Neural crest cell (in vitro differentiated cells): ENCODE measurements around the gene OSBPL1A. TPM values are rescaled to one million over a fixed set of nuclear protein-coding genes. Genes with fewer than 3 reads are reported as not detected.

Experiments
- DNase-seq: peaks from one replicate; pipeline ENCODE4 v3.0.0; 2021; ENCODE audit warnings: low read depth, mixed read lengths, low spot score
- H3K27ac Mint-ChIP-seq: one replicate; pipeline ENCODE4 v1.8.0; 2021; ENCODE audit warnings: mild to moderate bottlenecking, mixed read lengths; ENCODE audit not compliant: unreplicated experiment
- H3K27me3 Mint-ChIP-seq: 2 replicates; pipeline ENCODE4 v1.8.0; 2021; ENCODE audit warnings: low read depth, mild to moderate bottlenecking, mixed read lengths
- H3K36me3 Mint-ChIP-seq: 2 replicates; pipeline ENCODE4 v1.8.0; 2021; ENCODE audit warnings: low read depth, mild to moderate bottlenecking, mixed read lengths
- H3K4me1 Mint-ChIP-seq: 2 replicates; pipeline ENCODE4 v1.8.0; 2021; ENCODE audit warnings: mixed read lengths
- H3K4me3 Mint-ChIP-seq: one replicate; pipeline ENCODE4 v1.8.0; 2021; ENCODE audit warnings: mild to moderate bottlenecking, mixed read lengths
- H3K9me3 Mint-ChIP-seq: 2 replicates; pipeline ENCODE4 v1.8.0; 2021; ENCODE audit warnings: mixed read lengths
- total RNA-seq: library from RNA; stranded (reverse); gene quantifications from 2 replicates; pipeline ENCODE4 v1.2.1, GENCODE V29; 2021
- TF ChIP-seq, protein P1 (sequence below): fragments of 200-600 bp; sonication (generic); conservative IDR thresholded peaks from 2 replicates; pipeline ENCODE4 v1.5.0; 2021; ENCODE audit warnings: antibody characterized with exemption, mild to moderate bottlenecking

OSBPL1A gene
- total RNA-seq, 1 donor from 2014 or later, result 45.8 TPM

DNA sequence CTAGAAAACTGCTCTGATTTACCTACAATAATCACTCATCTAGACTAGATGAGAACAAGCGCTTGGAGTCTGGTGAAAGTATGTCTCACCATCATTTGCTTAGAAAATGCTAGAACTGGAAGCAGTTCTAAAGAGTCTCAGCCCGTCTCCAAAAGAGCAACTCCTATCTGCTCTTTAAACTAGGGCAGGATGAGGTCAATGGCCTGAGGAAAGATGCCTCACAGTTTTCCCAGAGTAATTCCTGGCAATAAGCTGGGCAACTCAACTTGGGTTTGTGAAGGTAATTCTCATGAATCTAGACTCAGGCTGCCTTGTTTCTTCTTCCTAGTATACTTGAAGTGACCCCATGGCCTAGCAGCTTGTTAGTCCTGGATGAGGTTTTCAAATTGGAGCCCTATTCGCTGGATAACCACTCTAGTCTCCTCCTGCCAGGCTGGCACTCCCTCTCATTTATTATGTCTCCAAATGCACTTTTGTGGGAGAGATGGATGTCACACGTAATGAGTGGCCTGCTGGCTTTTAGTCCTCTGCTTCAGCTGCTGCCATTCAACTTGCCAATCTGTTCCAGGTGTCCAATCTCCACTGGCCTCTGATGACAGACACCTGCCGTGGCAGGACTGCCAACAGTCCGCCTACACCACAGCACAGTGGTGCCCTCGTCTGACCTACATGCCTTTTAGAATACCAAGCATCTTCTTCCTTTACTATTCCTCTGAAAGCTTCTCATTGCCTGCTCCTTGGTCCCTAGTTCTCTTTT, 177.9 kb downstream of the OSBPL1A start:
- no peak for DNase-seq
- TF ChIP-seq, protein P1, sequence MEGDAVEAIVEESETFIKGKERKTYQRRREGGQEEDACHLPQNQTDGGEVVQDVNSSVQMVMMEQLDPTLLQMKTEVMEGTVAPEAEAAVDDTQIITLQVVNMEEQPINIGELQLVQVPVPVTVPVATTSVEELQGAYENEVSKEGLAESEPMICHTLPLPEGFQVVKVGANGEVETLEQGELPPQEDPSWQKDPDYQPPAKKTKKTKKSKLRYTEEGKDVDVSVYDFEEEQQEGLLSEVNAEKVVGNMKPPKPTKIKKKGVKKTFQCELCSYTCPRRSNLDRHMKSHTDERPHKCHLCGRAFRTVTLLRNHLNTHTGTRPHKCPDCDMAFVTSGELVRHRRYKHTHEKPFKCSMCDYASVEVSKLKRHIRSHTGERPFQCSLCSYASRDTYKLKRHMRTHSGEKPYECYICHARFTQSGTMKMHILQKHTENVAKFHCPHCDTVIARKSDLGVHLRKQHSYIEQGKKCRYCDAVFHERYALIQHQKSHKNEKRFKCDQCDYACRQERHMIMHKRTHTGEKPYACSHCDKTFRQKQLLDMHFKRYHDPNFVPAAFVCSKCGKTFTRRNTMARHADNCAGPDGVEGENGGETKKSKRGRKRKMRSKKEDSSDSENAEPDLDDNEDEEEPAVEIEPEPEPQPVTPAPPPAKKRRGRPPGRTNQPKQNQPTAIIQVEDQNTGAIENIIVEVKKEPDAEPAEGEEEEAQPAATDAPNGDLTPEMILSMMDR, result no peak
- Mint-ChIP-seq H3K4me3 (no peak overlapping the region), H3K27me3 (no peaks in the 10 kb centered on the region), H3K4me1 (peaks cover 10% of the 10 kb centered on the region), H3K9me3 (no peaks in the 10 kb centered on the region), H3K36me3 (no peaks in the 10 kb centered on the region), H3K27ac (peak overlapping the region; percentile 79)

DNA sequence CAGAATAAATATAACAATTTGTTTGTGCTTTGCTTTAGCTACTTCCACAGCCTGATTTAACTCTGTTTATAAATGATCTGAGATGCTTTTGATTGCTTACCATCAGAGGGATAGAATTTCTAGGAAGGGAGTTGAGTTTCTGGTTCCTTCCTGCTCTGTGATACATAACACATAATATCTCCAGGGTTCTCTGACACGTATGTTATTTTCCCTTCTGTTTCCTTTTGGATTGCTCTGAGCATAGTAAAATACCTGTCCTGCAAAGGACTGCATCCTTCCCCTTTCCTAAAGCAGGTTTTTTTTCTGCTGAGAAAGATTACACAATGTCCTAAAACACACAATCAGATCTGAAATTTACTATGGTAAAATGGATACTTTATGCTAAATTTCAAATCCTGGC, 182.7 kb downstream of the OSBPL1A start:
- TF ChIP-seq, protein P1, result no peak

DNA sequence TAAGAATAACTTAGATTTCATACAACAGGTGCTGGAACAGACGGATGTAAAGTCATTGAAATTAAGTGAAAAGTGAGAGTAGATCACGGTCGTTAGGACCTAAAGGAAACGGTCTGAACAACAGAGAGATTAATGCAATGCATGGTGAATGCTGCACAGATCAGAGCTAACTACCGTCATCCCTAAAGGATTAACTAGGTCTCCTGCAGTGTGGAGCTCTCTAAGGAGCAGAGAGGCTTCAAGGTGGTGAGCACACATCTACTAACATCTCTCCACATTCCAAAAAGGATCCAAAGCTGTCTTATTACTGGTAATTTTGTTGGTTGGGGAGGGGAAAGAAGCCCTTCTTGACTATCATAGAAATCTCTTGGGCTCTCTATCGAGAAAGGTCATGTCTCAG, 183.5 kb downstream of the OSBPL1A start:
- Mint-ChIP-seq H3K9me3 (no peaks in the 10 kb centered on the region), H3K4me3 (no peak overlapping the region), H3K27ac (peak overlapping the region; percentile 46), H3K36me3 (peaks cover 3% of the 10 kb centered on the region), H3K27me3 (no peaks in the 10 kb centered on the region), H3K4me1 (no peaks in the 10 kb centered on the region)
- TF ChIP-seq, protein P1, result no peak
- DNase-seq, result no peak

More for the DNA sequence above, 182.7 kb downstream of the OSBPL1A start:
- H3K9me3 Mint-ChIP-seq, result no peaks in the 10 kb centered on the region
- DNase-seq, result no peak
- H3K4me1 Mint-ChIP-seq, result peaks cover 2% of the 10 kb centered on the region
- H3K27me3 Mint-ChIP-seq, result no peaks in the 10 kb centered on the region
- H3K4me3 Mint-ChIP-seq, result no peak overlapping the region
- no peaks in the 10 kb centered on the region for H3K36me3 Mint-ChIP-seq
- H3K27ac Mint-ChIP-seq, result no peak overlapping the region

DNA sequence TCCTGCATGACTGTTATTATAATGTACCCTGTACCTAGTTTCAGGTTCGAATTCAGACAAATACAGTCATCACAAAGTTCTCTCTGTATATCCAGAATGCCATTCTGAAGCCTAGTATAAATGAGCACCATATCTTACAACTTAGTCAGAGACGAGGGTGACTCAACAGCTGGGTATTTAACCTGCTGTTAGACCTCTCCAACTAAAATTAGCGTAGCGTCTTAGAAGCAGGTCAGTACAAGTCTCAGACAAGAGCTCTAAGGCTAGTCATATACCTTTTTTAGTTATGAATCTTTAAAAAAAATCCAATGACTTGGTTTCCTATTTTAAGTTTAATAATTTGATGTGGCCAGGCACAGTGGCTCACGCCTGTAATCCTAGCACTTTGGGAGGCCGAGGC, 184.7 kb downstream of the OSBPL1A start:
- H3K27ac Mint-ChIP-seq, result no peak overlapping the region
- no peak for DNase-seq
- peaks cover 8% of the 10 kb centered on the region for H3K4me1 Mint-ChIP-seq

DNA sequence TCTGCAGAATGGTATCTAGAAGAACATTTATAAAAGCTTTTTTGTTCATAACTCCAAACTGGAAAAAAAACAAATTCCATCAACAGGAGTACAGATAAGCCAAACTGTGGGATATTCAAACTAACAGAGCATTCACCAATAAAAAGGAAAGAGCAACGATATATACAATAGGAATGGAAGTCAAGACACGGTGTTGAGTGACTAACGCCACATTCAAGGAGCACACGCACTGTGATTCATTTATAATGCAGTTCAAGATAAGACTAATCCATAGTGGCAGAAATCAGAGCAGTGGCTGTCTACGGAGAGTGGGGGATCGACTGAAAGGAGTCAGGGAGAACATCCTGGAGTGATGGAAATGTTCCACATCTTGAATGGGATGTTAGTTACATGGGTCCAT, 188.1 kb downstream of the OSBPL1A start:
- Mint-ChIP-seq H3K4me1 (peaks cover 15% of the 10 kb centered on the region), H3K27ac (no peak overlapping the region), H3K27me3 (no peaks in the 10 kb centered on the region), H3K4me3 (no peak overlapping the region), H3K36me3 (peaks cover 3% of the 10 kb centered on the region), H3K9me3 (no peaks in the 10 kb centered on the region)
- no peak for DNase-seq
- TF ChIP-seq, protein P1, result no peak

More for the DNA sequence above, 184.7 kb downstream of the OSBPL1A start:
- H3K27me3 Mint-ChIP-seq, result no peaks in the 10 kb centered on the region
- no peaks in the 10 kb centered on the region for H3K9me3 Mint-ChIP-seq
- H3K4me3 Mint-ChIP-seq, result no peak overlapping the region
- H3K36me3 Mint-ChIP-seq, result peaks cover 3% of the 10 kb centered on the region
- TF ChIP-seq, protein P1, result no peak
